ENCODE data around the gene ATP6V0D1. TPM values are rescaled to one million over a fixed set of nuclear protein-coding genes. Genes with fewer than 3 reads are reported as not detected.

Gene ATP6V0D1
- total RNA-seq, 2 donors from 2014 or later, result 66.9 to 71.3 TPM

GRCh38 chr16:67400901-67401300 lies 80.1 kb downstream of the ATP6V0D1 start:
- no peak for ATAC-seq
- no peak for DNase-seq
- intact Hi-C loops (cut with DNase I), result loop anchor here in 1 of 2 donors (10.0 kb wide), 1 partner anchor 136 kb away; no protein-coding TSS in a partner anchor

GRCh38 chr16:67399749-67400704 lies 80.9 kb downstream of the ATP6V0D1 start:
- DNase-seq (no peak), ATAC-seq (no peak)
- intact Hi-C loops (cut with DNase I), result loop anchor here (10.0 kb wide), 1 partner anchor 135 kb away; no protein-coding TSS in a partner anchor

- ATAC-seq (peak; percentile 31 to 36), DNase-seq (peak; percentile 62)
- intact Hi-C loops (cut with DNase I), result loop anchor here in 1 of 2 donors (10.0 kb wide), 1 partner anchor 134 kb away; no protein-coding TSS in a partner anchor
These were observed 81.7 kb downstream of the ATP6V0D1 start for GRCh38 chr16:67399218-67399733.

- no peak for DNase-seq
- no peak for ATAC-seq
- intact Hi-C loops (cut with DNase I), result loop anchor here in 1 of 2 donors (10.0 kb wide), 1 partner anchor 134 kb away; no protein-coding TSS in a partner anchor
These were observed 82.3 kb downstream of the ATP6V0D1 start for GRCh38 chr16:67398546-67399217.

GRCh38 chr16:67397812-67398545 lies 83.0 kb downstream of the ATP6V0D1 start:
- no peak for DNase-seq
- ATAC-seq, result no peak
- intact Hi-C loops (cut with DNase I), result loop anchor here in 1 of 2 donors (10.0 kb wide), 1 partner anchor 133 kb away; no protein-coding TSS in a partner anchor

GRCh38 chr16:67397036-67397801 lies 83.7 kb downstream of the ATP6V0D1 start:
- DNase-seq (peak; percentile 82), ATAC-seq (peak; percentile 6 to 14)
- intact Hi-C loops (cut with DNase I), result loop anchor here in 1 of 2 donors (10.0 kb wide), 1 partner anchor 132 kb away; no protein-coding TSS in a partner anchor

- DNase-seq (peak; percentile 92), ATAC-seq (peak; percentile 11 to 30)
- intact Hi-C loops (cut with DNase I), result loop anchor here in 1 of 2 donors (10.0 kb wide), 1 partner anchor 132 kb away; no protein-coding TSS in a partner anchor
These were observed 84.6 kb downstream of the ATP6V0D1 start for GRCh38 chr16:67396159-67397035.

GRCh38 chr16:67395458-67396158 lies 85.3 kb downstream of the ATP6V0D1 start:
- intact Hi-C loops (cut with DNase I), result loop anchor here in 1 of 2 donors (10.0 kb wide), 1 partner anchor 131 kb away; no protein-coding TSS in a partner anchor
- no peak for DNase-seq
- ATAC-seq, result no peak

- intact Hi-C loops (cut with DNase I), result loop anchor here in 1 of 2 donors (10.0 kb wide), 1 partner anchor 130 kb away; no protein-coding TSS in a partner anchor
- ATAC-seq, result no peak
These were observed 85.9 kb downstream of the ATP6V0D1 start for GRCh38 chr16:67395105-67395457.

GRCh38 chr16:67394155-67395104 lies 86.5 kb downstream of the ATP6V0D1 start:
- intact Hi-C loops (cut with DNase I), result loop anchor here in 1 of 2 donors (10.0 kb wide), 1 partner anchor 130 kb away; no protein-coding TSS in a partner anchor
- no peak for DNase-seq

More at GRCh38 chr16:67395105-67395457, 85.9 kb downstream of the ATP6V0D1 start:
- DNase-seq, result no peak

GRCh38 chr16:67393788-67394154 lies 87.2 kb downstream of the ATP6V0D1 start:
- DNase-seq (no peak), ATAC-seq (peak in 1 of 2 donors; percentile 0)
- intact Hi-C loops (cut with DNase I), result loop anchor here in 1 of 2 donors (10.0 kb wide), 1 partner anchor 129 kb away; no protein-coding TSS in a partner anchor

More at GRCh38 chr16:67394155-67395104, 86.5 kb downstream of the ATP6V0D1 start:
- peak in 1 of 2 donors; percentile 5 for ATAC-seq

- DNase-seq (peak; percentile 95), ATAC-seq (peak; percentile 79 to 81)
- intact Hi-C loops (cut with DNase I), result loop anchor here in 1 of 2 donors (10.0 kb wide), 1 partner anchor 128 kb away; no protein-coding TSS in a partner anchor
These were observed 87.7 kb downstream of the ATP6V0D1 start, which contains the start of gene TPPP3 for GRCh38 chr16:67393111-67393787. Gene TPPP3 (minus strand): TSS chr16:67393498. CDS start chr16:67391111, 2,387 bp downstream.

- no peak for DNase-seq
- ATAC-seq, result no peak
- intact Hi-C loops (cut with DNase I), result loop anchor here in 1 of 2 donors (10.0 kb wide), 1 partner anchor 128 kb away; no protein-coding TSS in a partner anchor
These were observed 88.5 kb downstream of the ATP6V0D1 start for GRCh38 chr16:67392301-67393059.

Data from left cardiac atrium (tissue), 4 donors.